Muscle layer of colon (tissue), 2 donors: Measurements from ENCODE around the gene FYB1.

ENCODE experiments used
- H3K27ac ChIP-seq: one replicate; pipeline ENCODE4 v1.7.0; 2013; ENCODE audit warnings: low read depth, mild to moderate bottlenecking, low read length, moderate library complexity
- H3K27me3 ChIP-seq, 2 donors: one replicate each; pipeline ENCODE4 v1.7.0; 2013; ENCODE audit warnings: low read length in 2 of 2, mild to moderate bottlenecking in 2 of 2; ENCODE audit not compliant: insufficient read depth in 2 of 2, control insufficient read depth in 1 of 2
- H3K36me3 ChIP-seq: one replicate; pipeline ENCODE4 v1.7.0; 2013; ENCODE audit warnings: mild to moderate bottlenecking, low read length; ENCODE audit not compliant: insufficient read depth
- H3K4me1 ChIP-seq: one replicate; pipeline ENCODE4 v1.7.0; 2013; ENCODE audit warnings: mild to moderate bottlenecking, low read length; ENCODE audit not compliant: insufficient read depth
- H3K4me3 ChIP-seq, 2 donors: one replicate each; pipeline ENCODE4 v1.7.0; 2013; ENCODE audit warnings: low read length in 2 of 2, low read depth in 1 of 2, mild to moderate bottlenecking in 1 of 2, moderate library complexity in 1 of 2
- H3K9ac ChIP-seq: one replicate; pipeline ENCODE4 v1.7.0; 2013; ENCODE audit warnings: low read length
- H3K9me3 ChIP-seq: one replicate; pipeline ENCODE4 v1.7.0; 2013; ENCODE audit warnings: mild to moderate bottlenecking, low read length
- donor health status: abdominal sarcoma.
- donor health status: Adenocarcinoma of cecum.

FYB1 gene

GRCh38 chr5:39214912-39215709 lies 4.3 kb downstream of the FYB1 start:
- Histone ChIP-seq H3K27ac (no peak overlapping the region), H3K9ac (no peak overlapping the region), H3K27me3 (no peaks in the 10 kb centered on the region), H3K36me3 (no peaks in the 10 kb centered on the region), H3K4me1 (peaks cover 15% of the 10 kb centered on the region), H3K4me3 (no peak overlapping the region), H3K9me3 (no peaks in the 10 kb centered on the region)

GRCh38 chr5:39213447-39214207 lies 5.7 kb downstream of the FYB1 start:
- Histone ChIP-seq H3K27ac (no peak overlapping the region), H3K4me1 (peaks cover 3% of the 10 kb centered on the region), H3K4me3 (no peak overlapping the region), H3K27me3 (no peaks in the 10 kb centered on the region), H3K9ac (no peak overlapping the region), H3K36me3 (no peaks in the 10 kb centered on the region), H3K9me3 (no peaks in the 10 kb centered on the region)

GRCh38 chr5:39211773-39212172 lies 7.6 kb downstream of the FYB1 start:
- H3K4me3 ChIP-seq = no peak overlapping the region
- no peak overlapping the region for H3K27ac ChIP-seq
- H3K4me1 ChIP-seq = no peaks in the 10 kb centered on the region
- no peaks in the 10 kb centered on the region for H3K36me3 ChIP-seq
- H3K9ac ChIP-seq = no peak overlapping the region
- no peaks in the 10 kb centered on the region for H3K9me3 ChIP-seq
- H3K27me3 ChIP-seq = no peaks in the 10 kb centered on the region

GRCh38 chr5:39209924-39210323 lies 9.4 kb downstream of the FYB1 start:
- H3K9ac ChIP-seq = no peak overlapping the region
- no peak overlapping the region for H3K4me3 ChIP-seq
- no peaks in the 10 kb centered on the region for H3K27me3 ChIP-seq
- H3K27ac ChIP-seq = no peak overlapping the region
- no peaks in the 10 kb centered on the region for H3K4me1 ChIP-seq
- H3K9me3 ChIP-seq = no peaks in the 10 kb centered on the region
- H3K36me3 ChIP-seq = no peaks in the 10 kb centered on the region

GRCh38 chr5:39208471-39208870 lies 10.9 kb downstream of the FYB1 start:
- Histone ChIP-seq H3K36me3 (no peaks in the 10 kb centered on the region), H3K27me3 (no peaks in the 10 kb centered on the region), H3K9me3 (no peaks in the 10 kb centered on the region), H3K9ac (no peak overlapping the region), H3K4me3 (no peak overlapping the region), H3K27ac (no peak overlapping the region), H3K4me1 (no peaks in the 10 kb centered on the region)

GRCh38 chr5:39207345-39208045 lies 11.9 kb downstream of the FYB1 start:
- no peak overlapping the region for H3K27ac ChIP-seq
- H3K4me1 ChIP-seq = no peaks in the 10 kb centered on the region
- no peaks in the 10 kb centered on the region for H3K27me3 ChIP-seq

GRCh38 chr5:39206630-39207321 lies 12.6 kb downstream of the FYB1 start:
- H3K27me3 ChIP-seq = no peaks in the 10 kb centered on the region
- no peak overlapping the region for H3K9ac ChIP-seq
- H3K9me3 ChIP-seq = no peaks in the 10 kb centered on the region
- no peak overlapping the region for H3K4me3 ChIP-seq
- H3K36me3 ChIP-seq = no peaks in the 10 kb centered on the region
- H3K27ac ChIP-seq = no peak overlapping the region
- no peaks in the 10 kb centered on the region for H3K4me1 ChIP-seq

More at GRCh38 chr5:39207345-39208045, 11.9 kb downstream of the FYB1 start:
- Histone ChIP-seq H3K4me3 (no peak overlapping the region), H3K9ac (no peak overlapping the region), H3K9me3 (no peaks in the 10 kb centered on the region), H3K36me3 (no peaks in the 10 kb centered on the region)

GRCh38 chr5:39205550-39205949 lies 13.8 kb downstream of the FYB1 start:
- Histone ChIP-seq H3K27me3 (no peaks in the 10 kb centered on the region), H3K36me3 (no peaks in the 10 kb centered on the region), H3K9ac (no peak overlapping the region), H3K27ac (no peak overlapping the region), H3K9me3 (no peaks in the 10 kb centered on the region), H3K4me1 (no peaks in the 10 kb centered on the region), H3K4me3 (no peak overlapping the region)

- Histone ChIP-seq H3K9ac (no peak overlapping the region), H3K4me1 (no peaks in the 10 kb centered on the region), H3K36me3 (no peaks in the 10 kb centered on the region), H3K27me3 (no peaks in the 10 kb centered on the region), H3K9me3 (no peaks in the 10 kb centered on the region), H3K27ac (no peak overlapping the region), H3K4me3 (no peak overlapping the region)
Observed at GRCh38 chr5:39203951-39204350, 15.4 kb downstream of the FYB1 start.

- no peaks in the 10 kb centered on the region for H3K9me3 ChIP-seq
- H3K4me3 ChIP-seq = no peak overlapping the region
- no peak overlapping the region for H3K27ac ChIP-seq
- H3K27me3 ChIP-seq = no peaks in the 10 kb centered on the region
- H3K36me3 ChIP-seq = no peaks in the 10 kb centered on the region
- H3K9ac ChIP-seq = no peak overlapping the region
- H3K4me1 ChIP-seq = no peaks in the 10 kb centered on the region
Observed at GRCh38 chr5:39203275-39203922, 16.0 kb downstream of the FYB1 start.
